ENCODE results near the gene CDT1.
"Not testable (repeated sequence)": the region's sequence is repeated elsewhere in the genome, so short reads cannot be mapped to it uniquely, and the experiment has no call there.

The CDT1 gene

DNA sequence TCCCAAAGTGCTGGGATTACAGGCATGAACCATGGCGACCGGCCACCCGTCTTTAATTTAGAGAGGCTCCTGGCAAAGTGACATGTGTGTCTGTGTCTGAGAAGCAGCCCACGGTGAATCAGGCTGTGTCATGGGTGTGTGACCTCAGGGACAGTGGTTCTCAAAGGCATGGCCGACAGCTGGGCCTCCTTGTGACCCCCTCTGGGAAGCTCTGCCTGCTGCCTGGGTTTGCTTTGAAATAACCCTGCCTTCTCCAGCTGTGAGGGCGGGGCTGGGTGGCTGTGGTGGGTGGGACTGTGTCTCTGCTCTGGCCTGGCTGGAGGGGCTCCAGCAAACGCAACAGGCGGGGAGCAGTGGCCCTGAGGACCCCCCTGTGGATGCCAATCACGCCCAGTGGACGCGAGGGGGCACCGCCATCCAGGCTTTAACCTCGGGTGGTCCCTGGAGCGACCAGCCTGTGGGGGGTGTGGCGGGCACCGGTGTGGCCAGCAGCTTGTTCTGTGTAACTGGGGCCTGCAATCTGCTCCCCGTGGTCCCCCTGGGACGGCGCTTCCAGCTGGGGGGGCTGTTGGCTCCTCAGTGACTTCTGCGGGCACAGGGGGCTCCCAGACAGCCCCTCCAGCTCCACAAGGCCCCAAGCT lies 16.9 kb downstream of the CDT1 start:
- DNase-seq, result no peak

DNA sequence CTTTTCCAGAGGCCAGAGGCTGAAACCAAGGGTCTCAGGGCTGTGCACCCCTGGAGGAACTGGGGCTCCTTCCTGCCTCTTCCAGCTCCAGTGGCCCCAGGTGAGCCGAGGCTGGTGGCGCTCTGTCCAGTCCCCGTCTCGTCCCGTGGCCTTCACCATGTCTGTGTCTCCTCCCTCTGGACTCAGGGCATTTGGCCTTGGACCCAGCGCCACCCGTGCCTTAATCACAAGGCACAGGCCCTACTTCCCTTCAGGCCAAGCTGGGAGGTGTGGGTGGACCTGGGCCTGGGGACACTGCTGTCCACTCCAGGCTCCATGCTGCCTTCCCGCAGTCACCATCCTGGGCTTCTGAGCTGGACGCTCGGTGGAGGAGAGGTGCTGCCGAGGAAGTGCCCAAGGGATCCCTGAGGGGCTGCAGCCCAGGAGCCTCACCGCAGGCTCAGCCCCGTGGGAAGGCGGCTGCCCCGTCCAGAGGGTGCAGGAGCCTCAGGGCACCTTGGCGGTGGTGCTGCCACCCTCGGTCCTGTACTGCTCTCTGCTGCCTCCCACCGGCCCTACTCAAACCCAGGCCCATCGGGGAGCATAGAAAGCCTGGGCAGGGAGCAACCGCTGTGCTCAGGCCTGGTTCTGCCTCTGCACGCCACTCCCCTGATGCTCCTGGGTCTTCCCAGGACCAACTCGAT lies 17.7 kb downstream of the CDT1 start:
- DNase-seq, result no peak

DNA sequence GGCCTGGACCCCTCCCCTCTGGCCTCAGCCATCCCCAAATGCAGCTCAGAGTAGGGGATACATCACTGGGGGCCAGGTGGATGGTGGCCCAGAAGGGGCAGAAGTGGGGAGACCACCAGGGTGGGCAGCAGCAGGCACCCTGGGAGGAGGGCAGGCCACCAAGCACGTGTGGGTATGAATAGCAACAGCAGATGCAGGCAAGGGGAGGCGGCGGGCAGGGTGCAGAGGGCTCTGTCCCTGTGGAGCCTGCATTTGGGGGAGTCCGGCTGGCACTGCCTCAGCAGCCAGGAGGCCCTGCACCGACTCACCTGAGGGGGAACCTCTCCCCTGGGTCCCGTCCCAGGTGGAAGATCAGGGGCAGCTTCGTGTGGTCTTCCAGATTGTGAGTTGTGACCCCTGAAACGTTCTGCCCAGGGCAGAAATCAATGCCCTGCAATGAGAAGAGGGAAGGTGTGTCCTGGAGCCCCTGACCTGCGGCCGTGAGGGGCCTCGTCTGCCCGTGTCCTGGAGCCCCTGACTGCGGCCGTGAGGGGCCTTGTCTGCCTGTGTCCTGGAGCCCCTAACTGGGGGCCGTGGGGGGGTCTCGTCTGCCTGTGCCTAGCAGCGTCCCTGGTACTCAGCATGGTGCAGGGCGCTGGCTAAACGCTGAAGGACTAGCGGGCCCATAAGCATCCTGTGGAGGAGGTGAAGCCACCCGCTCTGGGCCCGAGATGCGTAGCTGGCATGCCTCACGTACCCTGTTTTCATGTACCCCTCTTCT lies 18.9 kb downstream of the CDT1 start:
- DNase-seq, result no peak

DNA sequence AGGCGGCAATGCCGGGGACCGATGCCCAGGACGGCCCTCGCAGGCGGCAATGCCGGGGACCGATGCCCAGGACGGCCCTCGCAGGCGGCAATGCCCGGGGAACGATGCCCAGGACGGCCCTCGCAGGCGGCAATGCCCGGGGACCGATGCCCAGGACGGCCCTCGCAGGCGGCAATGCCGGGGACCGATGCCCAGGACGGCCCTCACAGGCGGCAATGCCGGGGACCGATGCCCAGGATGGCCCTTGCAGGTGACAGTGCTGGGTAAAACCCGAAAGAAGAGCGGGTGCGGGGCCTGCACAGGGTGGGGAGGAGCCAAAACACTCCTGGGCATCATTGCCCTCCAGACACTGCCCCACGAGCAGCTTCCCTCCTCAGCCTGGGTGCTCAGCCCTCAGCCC lies 20.1 kb downstream of the CDT1 start:
- DNase-seq, result not testable (repeated sequence)

DNA sequence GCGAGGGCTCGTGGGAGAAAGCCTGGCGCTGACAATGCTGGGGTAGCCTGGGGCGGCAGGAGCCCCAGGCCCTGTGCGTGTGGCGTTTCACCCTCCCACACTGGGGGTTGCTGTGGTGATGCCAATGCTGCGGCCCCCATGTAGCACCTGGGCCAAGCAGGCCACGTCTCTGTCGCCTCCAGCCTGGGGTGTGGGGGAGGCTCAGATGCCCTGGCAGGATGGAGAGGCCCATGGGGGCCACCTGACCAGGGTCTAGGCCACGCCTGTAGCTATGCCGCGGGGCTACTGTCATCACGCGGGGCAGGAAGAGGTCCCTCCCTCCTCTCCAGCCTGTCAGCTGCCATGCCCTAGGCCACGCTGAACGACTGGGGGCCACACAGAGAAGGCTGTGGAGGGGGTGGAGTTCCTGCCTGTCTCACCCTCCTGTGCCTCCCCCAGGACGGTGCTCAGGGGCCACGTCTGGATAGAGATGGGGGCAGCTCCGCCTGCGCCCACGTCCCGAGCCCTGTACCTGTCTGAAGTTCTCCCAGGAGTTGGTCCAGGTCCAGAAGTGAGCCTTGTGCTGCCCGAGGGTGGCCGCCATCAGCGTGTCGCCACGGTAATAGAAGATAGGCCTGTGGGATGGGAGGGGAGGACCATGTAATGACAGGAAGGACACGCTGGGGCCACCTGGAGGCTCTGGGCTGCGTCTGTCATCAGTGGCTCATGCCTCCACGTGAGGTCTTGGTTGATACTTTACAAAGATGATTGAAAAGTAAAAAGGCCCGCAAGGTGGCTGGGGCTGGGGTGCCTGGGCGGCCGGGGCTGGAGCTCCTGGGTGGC lies 20.9 kb downstream of the CDT1 start:
- no peak for DNase-seq

DNA sequence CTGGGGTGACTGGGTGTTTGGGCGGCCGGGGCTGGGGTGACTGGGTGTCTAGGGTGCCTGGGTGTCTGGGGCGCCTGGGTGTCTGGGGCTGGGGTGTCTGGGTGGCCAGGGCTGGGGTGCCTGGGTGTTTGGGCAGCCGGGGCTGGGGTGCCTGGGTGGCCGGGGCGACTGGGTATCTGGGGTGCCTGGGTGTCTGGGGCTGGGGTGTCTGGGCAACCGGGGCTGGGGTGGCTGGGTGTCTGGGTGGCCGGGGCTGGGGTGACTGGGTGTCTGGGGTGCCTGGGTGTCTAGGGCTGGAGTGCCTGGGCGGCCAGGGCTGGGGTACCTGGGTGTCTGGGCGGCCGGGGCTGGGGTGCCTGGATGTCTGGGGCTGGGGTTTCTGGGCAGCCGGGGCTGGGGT lies 21.6 kb downstream of the CDT1 start:
- DNase-seq, result no peak

DNA sequence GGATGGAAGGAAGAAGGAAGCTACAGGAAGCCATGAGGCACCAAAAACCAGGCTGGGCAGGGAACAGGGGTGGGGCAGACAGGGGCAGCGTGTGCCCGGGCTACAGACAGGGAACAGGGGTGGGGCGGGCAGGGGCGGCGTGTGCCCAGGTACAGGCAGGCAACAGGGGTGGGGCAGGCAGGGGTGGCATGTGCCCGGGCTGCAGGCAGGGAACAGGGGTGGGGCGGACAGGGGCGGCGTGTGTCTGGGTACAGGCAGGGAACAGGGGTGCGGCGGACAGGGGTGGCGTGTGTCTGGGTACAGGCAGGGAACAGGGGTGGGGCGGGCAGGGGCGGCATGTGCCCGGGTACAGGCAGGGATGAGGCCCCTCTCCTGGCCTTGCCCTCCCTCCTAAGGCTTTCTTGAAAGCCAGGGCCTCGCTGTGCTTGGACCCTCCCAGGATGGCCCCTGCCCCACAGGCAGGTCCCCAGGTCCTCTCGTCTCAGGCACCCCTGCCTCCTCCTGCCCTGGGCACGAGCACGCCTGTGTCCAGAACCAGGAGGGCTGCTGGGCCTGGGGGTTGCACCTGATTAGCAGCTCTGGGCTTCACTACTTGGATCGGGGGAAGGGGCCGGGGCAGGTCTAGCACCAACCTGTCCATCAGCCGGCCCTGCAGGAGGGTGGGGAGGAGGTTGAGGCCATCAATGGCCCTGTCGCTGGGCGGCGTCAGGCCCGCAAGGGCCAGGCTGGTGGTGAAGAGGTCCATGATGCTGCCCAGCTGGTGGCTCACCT lies 22.7 kb downstream of the CDT1 start:
- DNase-seq, result no peak

DNA sequence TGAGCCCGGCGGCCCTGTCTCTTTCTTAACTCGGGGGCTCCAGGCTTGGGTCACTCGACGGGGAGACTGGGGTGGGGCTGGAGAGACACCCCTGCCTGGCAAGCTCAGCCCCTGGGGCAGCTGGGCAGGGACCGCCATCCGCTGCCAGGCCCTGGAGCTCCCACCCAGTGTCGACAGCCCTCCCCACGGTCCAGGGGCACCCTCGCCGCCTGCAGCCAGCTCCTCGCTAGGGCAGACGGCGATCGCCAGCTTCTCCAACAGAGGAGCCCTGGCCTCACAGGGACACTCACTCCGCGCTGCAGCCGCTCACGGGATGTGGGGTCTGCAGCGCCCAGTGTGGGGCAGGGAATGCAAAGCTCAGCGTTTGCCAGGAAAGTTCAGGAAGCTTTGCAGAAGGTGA lies 24.1 kb downstream of the CDT1 start:
- no peak for DNase-seq

DNA sequence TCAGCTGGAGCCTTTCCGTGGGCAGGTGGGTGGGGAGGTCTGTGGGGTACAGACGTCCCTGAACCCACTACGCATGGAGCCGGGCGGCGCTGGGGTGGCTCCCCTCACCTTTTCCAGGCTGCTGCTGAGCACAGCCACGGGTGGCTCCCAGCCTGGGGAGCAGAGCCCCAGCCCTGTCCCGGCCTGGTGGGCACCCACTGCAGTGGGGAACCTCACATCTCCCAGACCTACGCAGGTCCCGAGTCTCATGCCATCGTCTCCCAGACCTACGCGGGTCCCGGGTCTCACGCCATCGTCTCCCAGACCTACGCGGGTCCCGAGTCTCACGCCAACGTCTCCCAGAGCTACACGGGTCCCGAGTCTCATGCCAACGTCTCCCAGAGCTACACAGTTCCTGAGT lies 25.1 kb downstream of the CDT1 start:
- DNase-seq, result no peak

DNA sequence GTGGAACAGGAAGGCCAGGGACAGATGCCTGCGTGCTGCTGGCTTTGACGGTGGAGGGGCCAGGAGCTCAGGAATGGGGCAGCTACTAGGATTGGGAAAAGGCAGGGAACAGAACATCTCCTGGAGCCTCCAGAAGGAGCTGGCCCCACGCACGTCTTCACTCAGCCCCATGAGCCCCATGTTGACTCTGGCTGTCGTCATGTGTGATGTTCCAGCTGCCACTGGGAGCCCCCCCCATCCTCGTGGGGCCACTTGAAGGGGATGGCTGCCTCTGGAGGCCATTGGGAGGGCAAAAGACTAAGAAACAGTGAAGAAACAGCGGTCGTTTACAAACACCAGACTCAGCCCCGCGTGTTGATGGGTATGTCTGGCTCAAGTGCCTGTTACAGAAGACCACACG lies 26.7 kb downstream of the CDT1 start:
- no peak for DNase-seq

DNA sequence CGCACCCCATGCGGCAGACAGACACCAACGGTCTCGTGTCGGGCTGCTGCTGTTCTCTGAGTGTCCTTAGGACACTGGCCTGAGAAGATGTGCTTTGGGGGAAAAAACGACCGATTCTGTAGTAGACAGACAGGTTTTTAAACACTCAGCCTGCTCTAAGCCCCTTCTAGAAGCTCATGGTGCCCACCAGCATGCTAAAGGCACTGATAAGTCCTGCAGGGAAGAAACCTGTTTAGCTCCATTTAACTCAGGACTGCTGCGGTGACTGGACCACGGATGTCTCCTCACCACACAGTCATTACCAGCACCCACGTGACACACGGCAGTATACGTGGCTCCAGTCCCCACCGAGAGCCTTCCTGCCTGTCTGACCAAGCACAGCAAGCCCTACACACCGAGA lies 27.2 kb downstream of the CDT1 start:
- DNase-seq, result no peak

DNA sequence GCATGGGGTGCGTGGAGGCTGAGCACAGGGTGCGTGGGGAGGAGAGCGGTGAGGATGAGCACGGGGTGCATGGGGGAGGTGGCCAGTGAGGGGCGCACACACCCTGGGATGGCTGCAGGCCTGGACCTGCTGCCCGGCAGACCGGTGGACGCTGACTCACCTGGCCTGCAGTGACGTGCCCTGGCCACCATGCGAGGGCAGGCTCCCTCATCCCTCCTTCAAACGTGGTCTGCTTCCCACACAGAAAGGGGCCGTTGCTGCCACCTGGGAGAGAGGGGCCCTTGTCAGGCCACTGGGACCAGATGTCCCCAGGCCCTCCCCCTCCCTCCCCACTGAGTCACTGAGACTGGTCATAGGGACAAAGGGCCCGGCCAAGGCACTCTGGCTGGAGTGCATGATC lies 28.2 kb downstream of the CDT1 start:
- DNase-seq, result no peak

DNA sequence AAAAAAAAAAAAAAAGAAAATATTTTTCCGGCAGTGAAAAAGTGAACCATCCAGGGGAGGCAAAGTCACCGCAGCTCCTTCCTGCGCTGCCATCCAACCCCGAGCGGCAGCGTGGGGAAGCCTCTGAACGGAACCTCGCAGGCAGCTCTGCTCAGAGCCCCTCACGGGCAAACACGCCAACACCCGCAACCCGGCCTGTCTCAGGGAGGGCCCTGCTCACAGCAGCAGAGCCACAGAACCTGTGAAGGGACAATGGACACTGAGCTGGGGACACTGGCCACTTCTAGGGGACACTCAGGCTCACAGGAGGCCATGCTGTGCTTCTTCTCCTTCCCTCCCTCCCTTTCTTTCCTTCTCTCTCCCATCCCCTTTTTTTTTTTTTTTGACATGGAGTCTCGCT lies 29.5 kb downstream of the CDT1 start:
- DNase-seq, result no peak

DNA sequence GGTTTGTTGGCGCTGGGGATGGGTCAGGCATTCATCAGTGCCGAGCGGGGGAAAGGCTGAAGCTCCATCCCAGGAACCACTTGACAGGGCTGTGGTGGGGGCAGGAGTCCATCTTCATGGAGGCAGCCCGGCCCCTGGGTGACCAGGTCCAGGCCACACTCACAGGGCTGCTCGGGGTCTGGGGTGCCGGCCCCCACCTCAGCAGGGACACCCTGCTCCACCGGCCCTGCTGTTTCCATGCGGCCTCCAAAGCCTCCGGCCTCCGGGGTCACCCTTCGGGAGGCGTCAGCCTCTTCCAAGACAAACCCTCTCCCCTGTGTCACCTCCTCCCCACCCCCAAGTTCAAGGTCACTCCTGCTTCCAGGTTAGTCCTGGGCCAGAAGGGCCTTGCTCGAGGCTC lies 31.1 kb downstream of the CDT1 start:
- no peak for DNase-seq

DNA sequence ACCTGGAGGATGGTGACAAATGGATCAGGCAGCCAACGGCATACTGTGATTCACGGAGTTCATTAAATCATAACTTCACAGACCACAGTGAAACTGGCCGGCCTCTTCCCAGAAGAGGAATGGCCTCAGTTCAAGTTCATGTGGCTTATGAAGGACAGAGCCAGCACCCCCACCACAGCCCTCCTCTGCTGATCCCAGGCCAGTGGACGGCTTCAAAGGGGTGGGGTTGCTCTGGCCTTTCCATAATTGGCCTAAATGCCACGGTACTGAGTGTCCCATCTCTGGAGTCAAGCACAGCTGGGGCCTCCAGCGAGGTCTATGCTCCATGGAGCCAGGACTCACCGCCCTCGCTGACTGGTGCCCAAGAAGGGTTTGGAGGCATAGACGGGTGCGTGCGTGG lies 31.8 kb downstream of the CDT1 start:
- DNase-seq, result no peak

DNA sequence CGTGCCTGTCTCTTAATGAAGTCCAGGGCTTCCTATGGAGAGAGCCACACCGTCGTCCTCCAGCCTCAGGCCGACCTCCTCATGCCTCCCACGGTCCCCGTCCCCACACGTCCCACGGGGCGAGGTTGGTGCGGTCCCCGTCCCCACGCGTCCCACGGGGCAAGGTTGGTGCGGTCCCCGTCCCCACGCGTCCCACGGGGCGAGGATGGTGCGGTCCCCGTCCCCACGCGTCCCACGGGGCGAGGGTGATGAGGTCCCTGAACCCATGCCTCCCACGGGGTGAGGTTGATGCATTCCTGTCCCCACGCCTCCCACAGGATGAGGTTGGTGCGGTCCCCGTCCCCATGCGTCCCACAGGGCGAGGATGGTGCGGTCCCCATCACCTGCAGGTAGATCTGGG lies 32.2 kb downstream of the CDT1 start:
- DNase-seq, result no peak

DNA sequence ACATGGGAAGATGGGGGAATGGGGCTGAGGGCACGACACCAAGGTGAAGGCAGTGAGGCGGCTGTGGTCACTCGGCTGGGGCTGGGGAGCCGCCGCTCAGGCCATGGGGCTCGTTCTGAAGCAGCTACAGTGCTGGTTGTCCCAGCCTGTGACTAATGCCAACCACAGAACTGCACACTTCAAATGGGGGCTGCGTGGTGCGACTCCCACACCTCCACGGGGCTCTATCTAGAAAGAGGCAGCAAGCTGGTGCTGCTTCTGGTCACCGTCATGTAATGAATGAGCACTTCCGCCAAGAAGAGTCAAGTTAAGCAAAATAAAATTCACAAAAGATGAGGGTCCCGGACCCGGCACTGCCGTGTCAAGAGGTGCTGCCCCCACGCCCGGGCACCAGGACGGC lies 33.2 kb downstream of the CDT1 start:
- DNase-seq, result no peak

DNA sequence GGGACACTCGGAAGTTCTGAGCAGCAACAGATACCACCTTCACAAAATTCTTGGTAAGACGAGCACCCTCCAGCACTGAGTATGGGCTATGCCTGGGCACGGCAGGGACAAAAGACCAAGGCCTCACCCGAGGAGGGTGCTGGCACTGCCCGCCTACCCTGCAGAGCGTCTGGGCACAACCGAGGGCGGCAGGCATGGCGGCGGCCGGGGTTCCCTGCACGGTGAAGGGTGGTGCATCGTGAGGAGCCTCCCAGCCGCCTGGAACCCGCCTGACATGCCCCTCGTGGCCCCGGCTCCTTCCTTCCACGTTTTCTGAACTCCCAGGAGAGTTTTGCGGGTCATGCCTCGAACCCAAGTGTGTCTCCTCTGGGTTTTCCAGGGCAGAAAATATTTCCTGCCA lies 34.2 kb downstream of the CDT1 start:
- no peak for DNase-seq

DNA sequence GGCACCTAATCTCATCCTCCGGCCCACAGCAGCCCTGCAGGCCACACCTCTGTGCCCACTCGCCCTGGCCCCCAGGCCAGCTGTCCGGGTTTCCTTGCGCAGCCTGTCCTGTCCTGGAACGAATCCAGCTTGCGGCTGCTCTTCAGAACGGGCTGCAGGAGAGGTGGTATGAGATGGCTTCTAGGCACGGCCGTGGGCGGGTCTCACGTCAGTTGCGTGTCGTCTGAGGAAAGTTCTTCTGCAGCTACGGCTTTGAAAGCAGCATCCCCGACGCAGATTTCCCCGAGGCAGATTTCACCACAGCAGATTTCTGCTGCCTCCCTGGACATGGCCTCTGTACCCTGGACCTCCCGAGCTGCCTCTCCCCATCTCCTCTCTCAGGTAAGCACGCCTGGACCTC lies 35.0 kb downstream of the CDT1 start:
- DNase-seq, result no peak

DNA sequence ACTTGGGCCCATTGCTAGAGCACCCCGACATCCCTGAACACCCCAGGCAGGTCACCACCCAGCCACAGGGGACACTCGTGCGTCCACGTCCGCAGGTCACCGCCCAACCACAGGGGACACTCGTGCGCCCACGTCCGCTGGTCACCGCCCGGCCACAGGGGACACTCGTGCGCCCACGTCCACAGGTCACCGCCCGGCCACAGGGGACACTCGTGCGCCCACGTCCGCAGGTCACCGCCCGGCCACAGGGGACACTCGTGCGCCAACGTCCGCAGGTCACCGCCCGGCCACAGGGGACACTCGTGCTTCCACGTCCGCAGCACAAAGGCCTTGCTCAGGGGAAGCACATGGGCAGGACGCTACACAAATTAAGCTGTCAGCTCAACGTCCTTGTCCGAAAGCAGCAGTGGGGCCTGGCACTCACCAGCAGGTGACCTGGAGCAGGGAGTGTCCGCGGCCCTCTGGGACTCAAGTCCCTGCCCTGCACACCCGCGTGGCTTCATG lies 35.5 kb downstream of the CDT1 start:
- no peak for DNase-seq

DNA sequence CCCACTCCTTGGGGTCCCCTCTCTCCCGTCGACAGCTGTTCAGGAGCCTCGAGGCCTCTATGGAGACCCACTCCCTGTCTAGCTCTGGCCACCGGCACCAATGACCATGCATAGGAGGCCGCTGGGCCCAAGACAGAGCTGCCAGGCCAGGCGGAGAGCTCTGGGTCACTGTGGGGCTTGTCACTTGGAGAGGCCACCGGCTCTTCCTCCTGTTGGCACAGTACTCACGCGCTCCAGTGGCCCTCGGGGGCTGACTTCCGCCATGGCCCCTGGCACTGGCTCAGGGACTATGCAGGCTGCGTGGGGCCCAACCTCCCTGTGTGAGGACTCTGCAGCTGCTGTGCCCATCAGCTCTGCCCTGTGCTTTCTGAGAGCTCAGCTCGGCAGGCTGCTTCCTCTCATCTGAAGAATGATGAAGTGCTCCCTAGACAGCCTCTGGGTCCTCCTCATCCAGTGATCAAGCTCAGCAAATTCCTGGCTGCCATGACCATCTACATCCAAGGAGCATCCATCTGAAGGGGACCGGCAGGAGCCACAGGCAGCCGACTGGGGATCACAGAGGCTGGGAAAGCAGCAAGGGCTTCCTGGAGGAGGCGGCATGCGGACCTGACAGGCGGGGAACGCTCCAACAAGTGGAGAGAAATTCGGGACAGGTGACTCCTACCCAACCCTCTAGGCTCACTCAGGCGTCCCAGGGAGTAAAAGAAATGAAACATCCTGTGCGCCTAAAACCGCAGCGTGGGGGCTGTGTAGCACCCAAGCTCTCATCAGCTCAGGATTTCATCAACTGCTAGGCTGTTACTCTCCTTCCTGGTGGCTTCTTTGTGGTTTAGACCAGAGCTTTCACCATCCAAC lies 36.4 kb downstream of the CDT1 start:
- DNase-seq, result no peak
